Large intestine (tissue), 3 donors: Measurements from ENCODE around the gene GRPEL1. TPM values are rescaled to one million over a fixed set of nuclear protein-coding genes. Genes with fewer than 3 reads are reported as not detected.

Source experiments
- DNase-seq, 2 donors: peaks; one replicate each; pipeline versions ENCODE4 v3.0.0 to v3.0.0-alpha.2; 2013
- H3K27ac ChIP-seq: one replicate; pipeline ENCODE4 v1.5.1; 2013; ENCODE audit warnings: low read length
- H3K27me3 ChIP-seq: 2 replicates; pipeline ENCODE4 v1.6.1; 2013; ENCODE audit warnings: low read length; ENCODE audit not compliant: control insufficient read depth, insufficient read depth
- H3K36me3 ChIP-seq: 2 replicates; pipeline ENCODE4 v1.6.1; 2013; ENCODE audit warnings: low read length; ENCODE audit not compliant: control insufficient read depth, insufficient read depth
- H3K4me1 ChIP-seq: one replicate; pipeline ENCODE4 v1.6.1; 2013; ENCODE audit warnings: low read length; ENCODE audit not compliant: control insufficient read depth, insufficient read depth
- H3K4me3 ChIP-seq: one replicate; pipeline ENCODE4 v1.5.1; 2013; ENCODE audit warnings: low read length
- H3K9me3 ChIP-seq: one replicate; pipeline ENCODE4 v1.6.1; 2013; ENCODE audit warnings: mild to moderate bottlenecking, low read depth, low read length, moderate library complexity; ENCODE audit not compliant: control insufficient read depth
- WGBS: methylation state at CpG from one replicate; pipeline ENCODE4 v1.1.5; 2013; ENCODE audit warnings: low lambda C conversion rate; ENCODE audit not compliant: insufficient coverage; 5-methylcytosine and 5-hydroxymethylcytosine counted together
- polyA plus RNA-seq: library from polyadenylated mRNA; unstranded; fragments of 120-200 nt; gene quantifications from one replicate; pipeline ENCODE4 v1.2.1, GENCODE V29; 2013

GRPEL1 gene
- polyA plus RNA-seq, 1 donor = 31.3 TPM

DNA sequence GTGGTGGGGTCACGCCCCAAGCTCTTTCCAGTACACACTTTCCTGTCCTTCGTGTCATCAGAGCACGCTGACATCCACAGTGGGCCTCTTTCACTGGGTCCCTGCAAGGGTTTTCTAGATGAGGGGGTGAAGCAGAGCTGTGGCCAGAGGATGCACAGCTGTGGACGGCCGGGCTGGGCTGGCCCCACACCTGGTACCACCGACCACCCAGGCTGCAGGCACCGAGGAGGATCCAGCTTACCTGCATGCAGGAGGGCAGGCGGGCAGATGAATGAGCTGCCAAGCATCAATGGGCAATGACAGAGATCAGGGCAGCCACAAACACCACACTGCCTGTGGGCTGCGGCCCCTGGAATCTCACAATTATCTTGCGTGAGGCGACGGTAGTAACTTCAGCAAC, 9.5 kb upstream of the GRPEL1 start:
- H3K27me3 ChIP-seq = no peaks in the 10 kb centered on the region
- H3K9me3 ChIP-seq = no peaks in the 10 kb centered on the region
- WGBS = no CpG with 5 or more reads among the region's 12 CpGs
- DNase-seq = no peak
- H3K27ac ChIP-seq = no peak overlapping the region
- no peak overlapping the region for H3K4me3 ChIP-seq
- H3K4me1 ChIP-seq = no peaks in the 10 kb centered on the region
- H3K36me3 ChIP-seq = no peaks in the 10 kb centered on the region

DNA sequence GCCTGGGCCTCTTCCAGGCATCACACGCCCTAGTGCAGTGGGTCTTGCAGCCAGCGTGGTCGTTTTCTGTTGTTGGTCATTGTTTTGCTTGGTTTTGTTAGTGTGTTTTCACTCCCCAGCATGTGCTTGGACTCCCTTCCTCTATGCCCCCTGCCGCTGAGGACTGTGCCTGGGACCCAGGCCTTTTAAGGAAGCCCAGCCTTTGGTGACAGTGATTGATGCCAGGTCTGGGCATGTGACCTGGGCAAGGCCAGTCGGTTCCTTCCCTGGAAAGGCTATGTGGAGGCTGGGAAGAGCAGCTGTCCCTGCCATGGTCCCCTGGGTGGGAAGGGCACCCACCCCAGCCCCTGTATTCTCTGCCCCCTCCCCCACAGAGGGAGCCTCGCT, 8.8 kb upstream of the GRPEL1 start:
- Histone ChIP-seq H3K27ac (no peak overlapping the region), H3K4me3 (no peak overlapping the region), H3K36me3 (no peaks in the 10 kb centered on the region), H3K9me3 (no peaks in the 10 kb centered on the region), H3K27me3 (no peaks in the 10 kb centered on the region), H3K4me1 (no peaks in the 10 kb centered on the region)
- DNase-seq = no peak
- no CpG with 5 or more reads among the region's 6 CpGs for WGBS

DNA sequence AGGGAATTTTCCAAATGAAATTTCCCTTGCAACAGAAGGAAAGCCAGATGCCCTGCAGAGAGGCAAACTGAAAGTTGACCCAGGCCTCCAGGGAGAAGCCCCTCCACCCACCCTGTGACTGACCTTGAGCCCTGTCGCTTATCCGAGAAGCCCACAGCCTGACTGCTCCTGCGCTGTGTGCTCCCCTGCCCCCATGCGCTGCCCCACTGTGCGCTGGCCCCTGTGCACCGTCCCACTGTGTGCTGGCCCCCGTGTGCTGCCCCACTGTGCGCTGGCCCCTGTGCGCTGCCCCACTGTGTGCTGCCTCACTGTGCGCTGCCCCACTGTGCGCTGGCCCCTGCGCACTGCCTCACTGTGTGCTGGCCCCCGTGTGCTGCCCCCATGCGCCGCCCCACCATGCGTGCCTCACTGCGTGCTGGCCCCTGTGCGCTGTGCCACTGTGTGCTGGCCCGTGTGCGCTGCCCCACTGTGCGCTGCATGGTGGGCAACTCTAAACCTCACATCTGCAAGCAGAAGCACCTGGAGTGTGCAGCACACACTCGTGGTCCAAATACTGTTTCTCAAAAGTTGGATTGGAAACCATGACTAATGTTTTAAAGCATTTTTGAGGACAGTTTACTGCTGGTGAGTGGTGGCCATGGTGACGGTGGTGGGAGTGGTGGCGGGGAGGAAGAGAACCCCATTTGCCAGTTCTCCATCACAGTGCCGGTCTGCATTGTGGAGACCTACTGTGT, 8.3 kb upstream of the GRPEL1 start:
- H3K4me3 ChIP-seq = no peak overlapping the region
- H3K4me1 ChIP-seq = no peaks in the 10 kb centered on the region
- no peaks in the 10 kb centered on the region for H3K27me3 ChIP-seq
- 80% methylated on average over 1 of the region's 25 CpGs for WGBS
- H3K9me3 ChIP-seq = no peaks in the 10 kb centered on the region
- DNase-seq = no peak
- H3K27ac ChIP-seq = no peak overlapping the region
- H3K36me3 ChIP-seq = no peaks in the 10 kb centered on the region

DNA sequence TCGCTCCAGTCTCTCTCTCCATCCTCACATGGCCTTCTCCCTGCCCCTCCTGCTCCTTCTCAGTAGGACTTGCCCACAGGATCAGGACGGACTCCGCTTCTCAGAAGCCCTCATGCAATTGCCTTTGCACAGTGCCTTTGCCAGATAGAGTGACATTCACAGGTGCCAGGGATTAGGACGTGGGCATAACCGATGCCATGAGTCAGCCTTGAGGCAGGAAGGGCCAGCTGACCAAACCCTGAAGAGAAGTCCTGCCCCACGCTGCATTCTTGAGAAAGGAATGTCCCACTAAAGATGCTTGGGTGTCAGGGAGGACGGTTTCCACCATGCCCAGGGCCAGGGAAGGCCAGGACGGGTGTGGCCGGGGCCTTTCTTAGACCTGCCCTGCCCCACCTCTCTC, 6.6 kb upstream of the GRPEL1 start:
- Histone ChIP-seq H3K4me3 (no peak overlapping the region), H3K4me1 (no peaks in the 10 kb centered on the region), H3K27ac (no peak overlapping the region), H3K36me3 (no peaks in the 10 kb centered on the region), H3K27me3 (no peaks in the 10 kb centered on the region), H3K9me3 (no peaks in the 10 kb centered on the region)
- DNase-seq = no peak
- WGBS = 80% methylated on average over 1 of the region's 9 CpGs

DNA sequence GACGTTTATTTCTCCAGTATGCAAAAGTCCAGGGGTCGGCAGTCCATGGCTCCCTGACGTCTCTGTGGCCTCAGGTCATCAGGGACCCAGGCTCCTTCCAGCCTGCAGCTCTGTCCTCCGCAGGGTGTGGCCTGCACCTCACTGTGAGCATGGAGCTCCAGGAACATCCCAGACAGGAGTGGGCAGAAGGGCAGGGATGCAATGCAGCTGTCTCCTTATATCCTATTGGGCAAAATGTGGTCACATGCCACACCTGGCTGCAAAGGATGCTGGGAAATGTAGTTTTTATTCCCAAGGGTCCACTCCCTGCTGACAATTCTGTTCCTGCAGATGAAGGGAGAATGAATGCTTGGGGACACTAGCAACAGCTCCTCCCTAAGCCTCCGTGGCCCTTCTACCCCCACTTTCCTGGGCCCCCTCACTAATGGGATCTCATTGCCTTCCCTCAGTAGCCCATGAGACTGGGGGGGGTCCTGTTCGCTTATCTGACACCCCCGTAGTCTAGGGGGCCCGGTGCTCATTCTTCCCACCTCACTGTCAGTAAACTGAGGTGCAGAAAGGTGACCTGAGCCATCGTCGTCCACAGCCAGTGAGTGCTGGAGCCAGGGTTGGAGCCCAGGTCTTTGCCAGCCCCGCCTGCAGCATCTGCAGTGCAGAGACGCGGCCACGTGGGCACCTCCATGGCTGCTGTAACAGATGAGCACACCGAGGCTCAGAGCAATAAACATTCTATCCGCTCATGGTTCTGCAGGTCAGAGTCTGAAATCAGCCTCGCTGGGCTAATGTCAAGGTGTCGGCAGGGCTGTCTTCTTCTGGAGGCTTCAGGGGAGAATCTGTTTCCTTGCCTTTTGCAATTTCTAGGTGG, 5.9 kb upstream of the GRPEL1 start:
- WGBS = no CpG with 5 or more reads among the region's 18 CpGs
- Histone ChIP-seq H3K4me3 (no peak overlapping the region), H3K27me3 (no peaks in the 10 kb centered on the region), H3K36me3 (no peaks in the 10 kb centered on the region), H3K27ac (no peak overlapping the region), H3K4me1 (peaks cover 4% of the 10 kb centered on the region), H3K9me3 (no peaks in the 10 kb centered on the region)
- peak; percentile 42 to 61 for DNase-seq

DNA sequence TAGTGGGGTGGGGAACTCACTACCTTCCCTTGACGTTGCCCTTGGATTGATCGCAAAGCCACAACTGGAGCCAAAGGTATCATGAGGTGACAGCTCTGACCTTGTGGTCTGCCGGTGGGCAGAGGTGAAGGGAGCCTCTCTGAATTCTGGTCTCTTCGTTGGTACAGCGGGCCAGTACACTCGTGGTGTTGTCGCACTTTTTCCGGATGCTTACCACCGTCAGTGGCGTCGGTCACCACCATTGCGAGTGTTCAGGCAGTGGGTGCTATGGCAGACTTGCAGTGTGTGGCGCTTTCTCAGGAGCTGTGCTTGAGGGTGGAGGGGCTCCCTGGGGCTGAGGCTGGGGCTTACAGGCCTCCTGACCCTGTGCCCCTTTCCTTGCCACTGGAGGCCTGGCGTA, 5.2 kb upstream of the GRPEL1 start:
- no CpG with 5 or more reads among the region's 14 CpGs for WGBS
- no peaks in the 10 kb centered on the region for H3K9me3 ChIP-seq
- no peaks in the 10 kb centered on the region for H3K27me3 ChIP-seq
- no peak overlapping the region for H3K4me3 ChIP-seq
- H3K4me1 ChIP-seq = peaks cover 5% of the 10 kb centered on the region
- no peak overlapping the region for H3K27ac ChIP-seq
- no peak for DNase-seq
- H3K36me3 ChIP-seq = no peaks in the 10 kb centered on the region

DNA sequence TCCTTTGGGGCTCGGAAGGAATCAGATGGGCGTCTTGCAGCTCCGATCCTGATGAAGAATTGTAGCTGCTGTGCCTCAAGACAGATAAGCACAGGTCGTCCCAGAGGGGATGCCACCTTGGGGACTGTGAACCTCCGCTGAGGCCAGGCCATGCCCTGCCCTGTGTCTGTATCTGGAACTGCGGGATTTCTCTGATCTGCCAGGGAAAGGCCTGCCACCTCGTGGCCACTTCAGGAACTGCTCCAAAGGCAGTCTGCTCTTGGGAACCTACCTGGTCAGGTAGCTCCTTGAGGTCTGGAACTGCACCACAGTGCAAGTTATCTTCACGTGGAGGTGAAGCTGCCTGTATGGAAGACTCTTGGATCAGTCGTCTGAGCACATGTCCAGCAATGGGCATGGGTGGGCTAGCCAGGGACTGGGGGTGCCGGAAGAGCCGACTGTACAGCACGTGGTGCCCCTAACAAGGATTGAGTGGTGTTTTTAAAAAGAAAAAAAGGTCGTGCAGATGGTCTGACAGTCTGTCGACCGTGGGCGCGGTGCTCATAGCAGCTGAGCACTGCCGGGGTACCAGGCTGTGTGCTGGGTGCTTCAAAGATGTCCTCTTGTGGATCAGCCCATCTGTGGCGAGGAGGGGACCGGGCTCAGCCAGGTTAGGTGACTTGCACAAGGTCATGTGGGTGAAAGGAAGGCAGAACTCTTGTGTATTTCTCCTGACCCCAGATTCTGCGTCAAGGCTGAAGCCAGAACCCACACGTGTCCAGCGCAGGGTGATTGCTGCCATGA, 3.1 kb upstream of the GRPEL1 start:
- no peaks in the 10 kb centered on the region for H3K27me3 ChIP-seq
- H3K27ac ChIP-seq = no peak overlapping the region
- H3K36me3 ChIP-seq = no peaks in the 10 kb centered on the region
- no peaks in the 10 kb centered on the region for H3K9me3 ChIP-seq
- no peak overlapping the region for H3K4me3 ChIP-seq
- H3K4me1 ChIP-seq = peaks cover 11% of the 10 kb centered on the region
- DNase-seq = peak; percentile 86 to 87
- no CpG with 5 or more reads among the region's 23 CpGs for WGBS

DNA sequence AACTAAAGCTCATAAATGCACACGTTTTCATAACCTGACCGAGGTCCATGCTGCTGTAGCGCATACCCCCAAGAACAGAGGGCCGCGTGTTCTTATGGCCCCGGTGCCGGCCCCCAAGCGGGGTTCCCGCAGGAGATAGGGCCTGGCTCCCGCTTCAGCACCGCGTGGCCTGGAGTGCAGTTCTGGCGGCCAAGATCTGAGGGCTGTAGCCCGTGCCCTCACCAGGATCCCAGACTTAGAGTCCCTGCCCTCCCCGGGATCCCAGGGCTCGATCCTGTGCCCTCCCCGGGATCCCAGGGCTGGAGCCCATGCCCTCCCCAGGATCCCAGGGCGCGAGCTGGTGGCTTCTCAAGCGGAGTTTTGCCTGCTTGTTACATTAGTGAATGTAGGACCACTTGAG, 1.0 kb upstream of the GRPEL1 start:
- DNase-seq = no peak
- peak overlapping the region; percentile 89 for H3K4me3 ChIP-seq
- no CpG with 5 or more reads among the region's 20 CpGs for WGBS
- H3K36me3 ChIP-seq = peaks cover 10% of the 10 kb centered on the region
- no peaks in the 10 kb centered on the region for H3K27me3 ChIP-seq
- no peaks in the 10 kb centered on the region for H3K9me3 ChIP-seq
- H3K27ac ChIP-seq = peak overlapping the region; percentile 90
- H3K4me1 ChIP-seq = peaks cover 11% of the 10 kb centered on the region

DNA sequence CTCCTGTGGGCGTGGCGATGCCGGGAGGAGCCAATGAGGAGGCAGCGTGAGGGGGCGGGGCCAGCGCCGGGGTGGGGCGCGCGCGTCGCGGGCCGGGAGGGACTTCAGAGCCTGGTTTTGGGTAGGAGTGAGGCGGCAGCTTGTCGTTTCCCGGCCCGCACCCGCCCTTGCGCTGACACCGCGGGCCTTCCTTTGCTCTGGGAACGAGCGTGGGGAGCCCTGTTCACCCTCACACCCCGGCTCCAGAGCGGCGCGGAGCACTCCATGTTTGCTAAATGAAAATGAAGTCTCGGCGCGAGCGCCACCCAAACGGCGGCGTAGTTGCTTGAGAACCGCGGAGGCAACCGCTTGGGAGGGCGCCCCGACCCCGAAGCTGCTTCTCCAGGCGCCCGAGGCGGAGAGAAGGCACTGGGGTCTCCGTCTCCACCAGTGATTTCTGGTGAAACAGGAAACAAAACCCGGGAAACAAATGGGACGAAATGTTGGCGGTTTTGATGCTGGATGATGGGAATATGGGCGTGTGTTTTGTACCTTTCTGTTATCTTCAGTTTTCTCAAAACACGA, 497 bp upstream of the GRPEL1 start:
- DNase-seq = no peak
- no CpG with 5 or more reads among the region's 50 CpGs for WGBS
- H3K9me3 ChIP-seq = no peaks in the 10 kb centered on the region
- H3K36me3 ChIP-seq = peaks cover 15% of the 10 kb centered on the region
- H3K4me1 ChIP-seq = peaks cover 11% of the 10 kb centered on the region
- H3K4me3 ChIP-seq = peak overlapping the region; percentile 89
- peak overlapping the region; percentile 90 for H3K27ac ChIP-seq
- no peaks in the 10 kb centered on the region for H3K27me3 ChIP-seq

DNA sequence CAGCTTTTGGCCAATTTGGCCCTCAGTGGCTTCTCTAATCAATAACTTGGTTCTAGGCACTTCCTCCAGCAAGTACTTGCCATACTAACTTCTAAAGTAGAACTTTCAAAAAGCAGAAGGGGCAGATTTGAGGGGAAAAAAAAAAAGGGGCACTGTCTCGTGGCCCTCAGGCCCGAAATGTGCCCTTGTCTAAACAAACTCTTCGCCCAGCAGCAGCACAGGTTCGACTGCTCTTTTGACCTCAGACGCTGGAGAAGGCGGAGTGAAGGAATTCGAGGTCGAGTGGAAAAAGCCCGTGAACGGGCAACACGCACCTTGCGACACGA, 775 bp downstream of the GRPEL1 start:
- peak overlapping the region; percentile 75 for H3K27ac ChIP-seq
- H3K4me3 ChIP-seq = peak overlapping the region; percentile 89
- no peaks in the 10 kb centered on the region for H3K27me3 ChIP-seq
- WGBS = no CpG with 5 or more reads among the region's 13 CpGs
- DNase-seq = no peak
- H3K4me1 ChIP-seq = peaks cover 11% of the 10 kb centered on the region
- no peaks in the 10 kb centered on the region for H3K9me3 ChIP-seq
- H3K36me3 ChIP-seq = peaks cover 24% of the 10 kb centered on the region
